SK-N-SH (cell line): ENCODE data around the gene XAB2. TPM values are rescaled to one million over a fixed set of nuclear protein-coding genes. Genes with fewer than 3 reads are reported as not detected.

Experiments
- CTCF ChIA-PET: fragments of 300-600, 350-600 bp; formaldehyde crosslinking; extraction: SDS; loops from one replicate; lab custom pipeline; 2021; lab: Yijun Ruan, JAX
- POLR2A ChIA-PET: fragments of 350-600 bp; sonication (Branson Sonifier 250); formaldehyde crosslinking; extraction: SDS; loops from one replicate; lab custom pipeline; 2020; ENCODE audit warnings: antibody characterized with exemption, inconsistent platforms; lab: Yijun Ruan, JAX
- DNase-seq: peaks from one replicate; pipeline ENCODE4 v3.0.0; 2012
- H2AFZ ChIP-seq: fragments of 200-600 bp; sonication (generic); 2 replicates; pipeline ENCODE4 v1.8.1; 2016; ENCODE audit warnings: antibody characterized with exemption, mild to moderate bottlenecking, low read depth
- H3F3A ChIP-seq: fragments of 200-600 bp; sonication (generic); replicated peaks from 2 replicates; pipeline ENCODE3; 2016; ENCODE audit warnings: antibody characterized with exemption, mild to moderate bottlenecking; ENCODE audit not compliant: insufficient read depth
- H3K27ac ChIP-seq, 2 experiments: fragments of 200-500 bp in 1 of 2; fragments of 200-600 bp in 1 of 2; sonication (Bioruptor generic) in 1 of 2; sonication (generic), shearing (Covaris generic) in 1 of 2; 2 replicates each; pipeline versions ENCODE4 v1.5.1 to v1.6.1; 2014 to 2016; ENCODE audit warnings: low read depth in 2 of 2, inconsistent platforms in 1 of 2, low read length in 1 of 2, mild to moderate bottlenecking in 1 of 2, mixed read lengths in 1 of 2
- H3K27me3 ChIP-seq: fragments of 200-600 bp; sonication (generic), shearing (Covaris generic); 2 replicates; pipeline ENCODE4 v1.6.1; 2016; ENCODE audit warnings: mixed run types; ENCODE audit not compliant: insufficient read depth
- H3K36me3 ChIP-seq, 2 experiments: fragments of 200-500 bp in 1 of 2; fragments of 200-600 bp in 1 of 2; sonication (Bioruptor generic) in 1 of 2; sonication (generic) in 1 of 2; replicated peaks in 1 of 2; 2 replicates each; pipeline versions ENCODE3 to v1.5.1; 2014 to 2016; ENCODE audit warnings: low read length in 1 of 2, mild to moderate bottlenecking in 1 of 2; ENCODE audit not compliant: insufficient read depth in 2 of 2, control insufficient read depth in 1 of 2
- H3K4me1 ChIP-seq, 2 experiments: fragments of 200-500 bp in 1 of 2; fragments of 200-600 bp in 1 of 2; sonication (Bioruptor generic) in 1 of 2; sonication (generic), shearing (Covaris generic) in 1 of 2; 2 replicates each; pipeline versions ENCODE4 v1.5.1 to v1.6.1; 2014 to 2016; ENCODE audit warnings: low read depth in 1 of 2, low read length in 1 of 2, mixed run types in 1 of 2; ENCODE audit not compliant: insufficient read depth in 2 of 2, control insufficient read depth in 1 of 2
- H3K4me2 ChIP-seq: fragments of 200-600 bp; sonication (generic), shearing (Covaris generic); 2 replicates; pipeline ENCODE4 v1.6.1; 2017; ENCODE audit warnings: mixed run types
- H3K4me3 ChIP-seq, 2 experiments: fragments of 200-500 bp in 1 of 2; fragments of 200-600 bp in 1 of 2; sonication (Bioruptor generic) in 1 of 2; sonication (generic), shearing (Covaris generic) in 1 of 2; 2 replicates each; pipeline versions ENCODE4 v1.5.1 to v1.8.1; 2014 to 2016; ENCODE audit warnings: low read depth in 2 of 2, inconsistent platforms in 1 of 2, low read length in 1 of 2, mild to moderate bottlenecking in 1 of 2, mixed read lengths in 1 of 2, moderate library complexity in 1 of 2
- H3K79me2 ChIP-seq: fragments of 200-600 bp; sonication (generic); 2 replicates; pipeline ENCODE4 v1.8.1; 2017; ENCODE audit warnings: mild to moderate bottlenecking; ENCODE audit not compliant: insufficient read depth
- H3K9ac ChIP-seq: fragments of 200-600 bp; sonication (generic); 2 replicates; pipeline ENCODE4 v1.6.1; 2017; ENCODE audit warnings: mixed run types
- H3K9me2 ChIP-seq: fragments of 200-600 bp; sonication (generic); 2 replicates; pipeline ENCODE4 v1.6.1; 2017; ENCODE audit warnings: mixed run types
- H3K9me3 ChIP-seq: fragments of 200-600 bp; sonication (generic); 2 replicates; pipeline ENCODE4 v1.6.1; 2017; ENCODE audit warnings: mixed run types, mild to moderate bottlenecking, moderate library complexity
- H4K20me1 ChIP-seq: fragments of 200-600 bp; sonication (generic); 2 replicates; pipeline ENCODE4 v1.6.1; 2017; ENCODE audit warnings: mild to moderate bottlenecking, mixed run types; ENCODE audit not compliant: insufficient read depth
- EP300 ChIP-seq, 2 experiments: IDR thresholded peaks; 2 replicates each; pipeline versions ENCODE4 v1.4.0 to v1.6.1; 2012; ENCODE audit warnings: borderline replicate concordance in 1 of 2, low read depth in 1 of 2, low read length in 1 of 2
- EZH2phosphoT487 ChIP-seq: fragments of 200-600 bp; sonication (generic); IDR thresholded peaks from 2 replicates; pipeline ENCODE4 v1.6.1; 2017; ENCODE audit warnings: low read depth, mixed run types, mild to moderate bottlenecking, antibody characterized with exemption, moderate library complexity, borderline replicate concordance
- FOSL2 ChIP-seq: IDR thresholded peaks from 2 replicates; pipeline ENCODE4 v1.4.0; 2012; ENCODE audit warnings: low read depth, mild to moderate bottlenecking, moderate library complexity, borderline replicate concordance
- FOXJ3 ChIP-seq: sonication (generic); formaldehyde crosslinking; IDR thresholded peaks from 2 replicates; pipeline ENCODE4 v1.5.1; 2020; ENCODE audit warnings: mild to moderate bottlenecking, missing genetic modification reagents
- GABPA ChIP-seq: IDR thresholded peaks from 2 replicates; pipeline ENCODE4 v1.4.0; 2012; ENCODE audit warnings: low read depth, mild to moderate bottlenecking
- NRF1 ChIP-seq: IDR thresholded peaks from 2 replicates; pipeline ENCODE4 v1.6.1; 2012; ENCODE audit warnings: low read depth, mild to moderate bottlenecking, low read length
- RAD21 ChIP-seq: IDR thresholded peaks from 2 replicates; pipeline ENCODE4 v1.6.1; 2012; ENCODE audit warnings: mild to moderate bottlenecking, low read length
- RFX5 ChIP-seq: IDR thresholded peaks from 2 replicates; pipeline ENCODE4 v1.6.1; 2012; ENCODE audit warnings: mild to moderate bottlenecking, improper control_type of control experiment, low read length
- RXRA ChIP-seq: IDR thresholded peaks from 2 replicates; pipeline ENCODE4 v1.4.0; 2012; ENCODE audit warnings: low read depth, mild to moderate bottlenecking, borderline replicate concordance
- SIN3A ChIP-seq: IDR thresholded peaks from 2 replicates; pipeline ENCODE4 v1.6.1; 2012; ENCODE audit warnings: low read depth, mild to moderate bottlenecking, low read length, moderate library complexity, borderline replicate concordance
- SMC3 ChIP-seq: IDR thresholded peaks from 2 replicates; pipeline ENCODE4 v1.6.1; 2012; ENCODE audit warnings: low read depth, low read length, improper control_type of control experiment
- TAF1 ChIP-seq: IDR thresholded peaks from 2 replicates; pipeline ENCODE4 v1.6.1; 2012; ENCODE audit warnings: low read depth, mild to moderate bottlenecking, low read length, moderate library complexity, borderline replicate concordance
- WGBS: methylation state at CpG from one replicate; pipeline ENCODE4 v1.1.6; 2017; ENCODE audit warnings: low lambda C conversion rate; 5-methylcytosine and 5-hydroxymethylcytosine counted together
- polyA plus RNA-seq, 3 experiments: library from polyadenylated mRNA; depleted of rRNA; stranded (reverse); fragments of >200 nt; gene quantifications; 2 replicates each; pipeline ENCODE4 v1.2.3, GENCODE V29; 2012
- TF ChIP-seq, protein P1 (sequence below): fragments of 150-350 bp; IDR thresholded peaks from 2 replicates; pipeline ENCODE4 v1.6.1; 2016; ENCODE audit warnings: mild to moderate bottlenecking, low read depth, low read length
- TF ChIP-seq, protein P2 (sequence below): IDR thresholded peaks from 2 replicates; pipeline ENCODE4 v1.4.0; 2012; ENCODE audit warnings: low read depth, borderline replicate concordance
- TF ChIP-seq, protein P3 (sequence below): IDR thresholded peaks from 2 replicates; pipeline ENCODE4; 2012
- TF ChIP-seq, protein P4 (sequence below): IDR thresholded peaks from 2 replicates; pipeline ENCODE4 v1.6.1; 2012; ENCODE audit warnings: mild to moderate bottlenecking, low read depth, low read length, moderate library complexity

The XAB2 gene
- polyA plus RNA-seq, 1 of the 3 experiments (the other 2 are of a cell fraction): 43.3 TPM

DNA sequence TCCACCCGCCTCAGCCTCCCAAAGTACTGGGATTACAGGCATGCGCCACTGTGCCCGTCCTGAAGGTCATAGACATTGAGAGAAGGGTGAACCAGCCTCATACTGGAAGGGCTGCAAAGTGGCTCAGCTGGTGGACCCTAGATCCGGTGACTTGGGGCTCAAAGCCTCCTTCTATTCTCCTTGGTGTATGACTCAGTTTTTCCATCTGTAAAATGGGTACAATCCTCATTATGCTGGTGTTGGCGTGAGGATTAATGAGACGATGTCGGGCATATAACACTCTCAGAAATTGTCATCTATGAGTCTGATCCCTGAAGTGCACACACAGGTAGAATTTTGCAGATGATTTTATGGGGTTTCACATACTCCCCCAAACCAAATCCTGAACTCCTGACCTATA, 39.5 kb downstream of the XAB2 start:
- POLR2A ChIA-PET: no interaction called here
- Histone ChIP-seq H3K9me3 (no peaks in the 10 kb centered on the region), H3K27ac (no peak overlapping the region), H3K9me2 (no peaks in the 10 kb centered on the region), H3K9ac (no peak overlapping the region), H3K36me3 (no peaks in the 10 kb centered on the region), H3K4me3 (no peak overlapping the region), H3K79me2 (no peaks in the 10 kb centered on the region), H3F3A (no peaks in the 10 kb centered on the region), H3K4me2 (no peak overlapping the region), H2AFZ (no peak overlapping the region), H3K27me3 (peaks cover 25% of the 10 kb centered on the region; the same call in 1 of the 2 replicates), H3K4me1 (no peaks in the 10 kb centered on the region), H4K20me1 (no peaks in the 10 kb centered on the region)
- WGBS: 43% methylated on average over 7 of the region's 7 CpGs
- CTCF ChIA-PET: interaction anchor here (1.4 to 3.4 kb wide), 3 partner anchors 21 to 91 kb away, joined by 4 to 15 read pairs (median 5); partner anchors contain the start of gene TRAPPC5
- no peak for TF ChIP-seq TAF1
- no peak for TF ChIP-seq SMC3
- no peak for TF ChIP-seq EP300 (IDR thresholded peaks at IDR 0.05; ENCODE audit: borderline replicate concordance in 1 of 2, low read depth in 1 of 2, low read length in 1 of 2)
- TF ChIP-seq RXRA: no peak
- TF ChIP-seq, protein P1, sequence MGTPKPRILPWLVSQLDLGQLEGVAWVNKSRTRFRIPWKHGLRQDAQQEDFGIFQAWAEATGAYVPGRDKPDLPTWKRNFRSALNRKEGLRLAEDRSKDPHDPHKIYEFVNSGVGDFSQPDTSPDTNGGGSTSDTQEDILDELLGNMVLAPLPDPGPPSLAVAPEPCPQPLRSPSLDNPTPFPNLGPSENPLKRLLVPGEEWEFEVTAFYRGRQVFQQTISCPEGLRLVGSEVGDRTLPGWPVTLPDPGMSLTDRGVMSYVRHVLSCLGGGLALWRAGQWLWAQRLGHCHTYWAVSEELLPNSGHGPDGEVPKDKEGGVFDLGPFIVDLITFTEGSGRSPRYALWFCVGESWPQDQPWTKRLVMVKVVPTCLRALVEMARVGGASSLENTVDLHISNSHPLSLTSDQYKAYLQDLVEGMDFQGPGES: no peak
- no peak for TF ChIP-seq GABPA
- TF ChIP-seq RAD21: no peak
- no peak for TF ChIP-seq RFX5
- TF ChIP-seq EZH2phosphoT487: no peak
- no peak for TF ChIP-seq SIN3A
- TF ChIP-seq FOSL2: no peak
- TF ChIP-seq, protein P2, sequence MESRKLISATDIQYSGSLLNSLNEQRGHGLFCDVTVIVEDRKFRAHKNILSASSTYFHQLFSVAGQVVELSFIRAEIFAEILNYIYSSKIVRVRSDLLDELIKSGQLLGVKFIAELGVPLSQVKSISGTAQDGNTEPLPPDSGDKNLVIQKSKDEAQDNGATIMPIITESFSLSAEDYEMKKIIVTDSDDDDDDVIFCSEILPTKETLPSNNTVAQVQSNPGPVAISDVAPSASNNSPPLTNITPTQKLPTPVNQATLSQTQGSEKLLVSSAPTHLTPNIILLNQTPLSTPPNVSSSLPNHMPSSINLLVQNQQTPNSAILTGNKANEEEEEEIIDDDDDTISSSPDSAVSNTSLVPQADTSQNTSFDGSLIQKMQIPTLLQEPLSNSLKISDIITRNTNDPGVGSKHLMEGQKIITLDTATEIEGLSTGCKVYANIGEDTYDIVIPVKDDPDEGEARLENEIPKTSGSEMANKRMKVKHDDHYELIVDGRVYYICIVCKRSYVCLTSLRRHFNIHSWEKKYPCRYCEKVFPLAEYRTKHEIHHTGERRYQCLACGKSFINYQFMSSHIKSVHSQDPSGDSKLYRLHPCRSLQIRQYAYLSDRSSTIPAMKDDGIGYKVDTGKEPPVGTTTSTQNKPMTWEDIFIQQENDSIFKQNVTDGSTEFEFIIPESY: no peak
- TF ChIP-seq NRF1: no peak
- TF ChIP-seq, protein P3, sequence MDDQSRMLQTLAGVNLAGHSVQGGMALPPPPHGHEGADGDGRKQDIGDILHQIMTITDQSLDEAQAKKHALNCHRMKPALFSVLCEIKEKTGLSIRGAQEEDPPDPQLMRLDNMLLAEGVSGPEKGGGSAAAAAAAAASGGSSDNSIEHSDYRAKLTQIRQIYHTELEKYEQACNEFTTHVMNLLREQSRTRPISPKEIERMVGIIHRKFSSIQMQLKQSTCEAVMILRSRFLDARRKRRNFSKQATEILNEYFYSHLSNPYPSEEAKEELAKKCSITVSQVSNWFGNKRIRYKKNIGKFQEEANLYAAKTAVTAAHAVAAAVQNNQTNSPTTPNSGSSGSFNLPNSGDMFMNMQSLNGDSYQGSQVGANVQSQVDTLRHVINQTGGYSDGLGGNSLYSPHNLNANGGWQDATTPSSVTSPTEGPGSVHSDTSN: no peak
- TF ChIP-seq, protein P4, sequence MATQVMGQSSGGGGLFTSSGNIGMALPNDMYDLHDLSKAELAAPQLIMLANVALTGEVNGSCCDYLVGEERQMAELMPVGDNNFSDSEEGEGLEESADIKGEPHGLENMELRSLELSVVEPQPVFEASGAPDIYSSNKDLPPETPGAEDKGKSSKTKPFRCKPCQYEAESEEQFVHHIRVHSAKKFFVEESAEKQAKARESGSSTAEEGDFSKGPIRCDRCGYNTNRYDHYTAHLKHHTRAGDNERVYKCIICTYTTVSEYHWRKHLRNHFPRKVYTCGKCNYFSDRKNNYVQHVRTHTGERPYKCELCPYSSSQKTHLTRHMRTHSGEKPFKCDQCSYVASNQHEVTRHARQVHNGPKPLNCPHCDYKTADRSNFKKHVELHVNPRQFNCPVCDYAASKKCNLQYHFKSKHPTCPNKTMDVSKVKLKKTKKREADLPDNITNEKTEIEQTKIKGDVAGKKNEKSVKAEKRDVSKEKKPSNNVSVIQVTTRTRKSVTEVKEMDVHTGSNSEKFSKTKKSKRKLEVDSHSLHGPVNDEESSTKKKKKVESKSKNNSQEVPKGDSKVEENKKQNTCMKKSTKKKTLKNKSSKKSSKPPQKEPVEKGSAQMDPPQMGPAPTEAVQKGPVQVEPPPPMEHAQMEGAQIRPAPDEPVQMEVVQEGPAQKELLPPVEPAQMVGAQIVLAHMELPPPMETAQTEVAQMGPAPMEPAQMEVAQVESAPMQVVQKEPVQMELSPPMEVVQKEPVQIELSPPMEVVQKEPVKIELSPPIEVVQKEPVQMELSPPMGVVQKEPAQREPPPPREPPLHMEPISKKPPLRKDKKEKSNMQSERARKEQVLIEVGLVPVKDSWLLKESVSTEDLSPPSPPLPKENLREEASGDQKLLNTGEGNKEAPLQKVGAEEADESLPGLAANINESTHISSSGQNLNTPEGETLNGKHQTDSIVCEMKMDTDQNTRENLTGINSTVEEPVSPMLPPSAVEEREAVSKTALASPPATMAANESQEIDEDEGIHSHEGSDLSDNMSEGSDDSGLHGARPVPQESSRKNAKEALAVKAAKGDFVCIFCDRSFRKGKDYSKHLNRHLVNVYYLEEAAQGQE: no peak
- no peak for TF ChIP-seq FOXJ3 (CRISPR knock-in tag)
- DNase-seq: no peak
